ENCODE measurements around the gene TRIM37.
"Not testable (repeated sequence)": the region's sequence is repeated elsewhere in the genome, so short reads cannot be mapped to it uniquely, and the experiment has no call there.

Gene TRIM37

GRCh38 chr17:59106463-59107305 is at the start of gene TRIM37:
TRIM37 (minus strand) TSS chr17:59106880; CDS start chr17:59106461, 419 bp downstream.
- DNase-seq, result peak; percentile 99

- DNase-seq, result peak; percentile 99
These were observed 48.9 kb upstream of the TRIM37 start, which contains the start of gene PRR11 for GRCh38 chr17:59155439-59156177. PRR11 (plus strand) TSS chr17:59155746; CDS start chr17:59169753, 14,007 bp downstream.

- no peak for DNase-seq
These were observed 48.2 kb upstream of the TRIM37 start, which contains the start of gene SKA2 for GRCh38 chr17:59154721-59155438. SKA2 (minus strand) TSS chr17:59155186; CDS start chr17:59155163, 23 bp downstream.

- peak; percentile 37 for DNase-seq
These were observed 47.6 kb upstream of the TRIM37 start for GRCh38 chr17:59154292-59154720.

GRCh38 chr17:59152925-59153324 is 46.2 kb upstream of the TRIM37 start:
- no peak for DNase-seq

GRCh38 chr17:59151591-59151990 is 44.9 kb upstream of the TRIM37 start:
- DNase-seq, result no peak

- DNase-seq, result peak; percentile 15
These were observed 44.3 kb upstream of the TRIM37 start for GRCh38 chr17:59151006-59151405.

GRCh38 chr17:59149841-59150511 is 43.3 kb upstream of the TRIM37 start:
- peak; percentile 17 for DNase-seq

- no peak for DNase-seq
These were observed 42.4 kb upstream of the TRIM37 start for GRCh38 chr17:59149051-59149450.

- DNase-seq, result no peak
These were observed 39.0 kb upstream of the TRIM37 start for GRCh38 chr17:59145571-59146096.

GRCh38 chr17:59141860-59142259 is 35.2 kb upstream of the TRIM37 start:
- DNase-seq, result no peak

- no peak for DNase-seq
These were observed 33.3 kb upstream of the TRIM37 start for GRCh38 chr17:59139939-59140338.

- DNase-seq, result not testable (repeated sequence)
These were observed 31.7 kb upstream of the TRIM37 start for GRCh38 chr17:59138339-59138738.

- DNase-seq, result no peak
These were observed 24.5 kb upstream of the TRIM37 start for GRCh38 chr17:59131131-59131530.

GRCh38 chr17:59129814-59130213 is 23.1 kb upstream of the TRIM37 start:
- DNase-seq, result no peak

- DNase-seq, result no peak
These were observed 20.2 kb upstream of the TRIM37 start for GRCh38 chr17:59126809-59127417.

- DNase-seq, result no peak
These were observed 18.0 kb upstream of the TRIM37 start for GRCh38 chr17:59124665-59125064.

- DNase-seq, result no peak
These were observed 15.3 kb upstream of the TRIM37 start for GRCh38 chr17:59121901-59122480.

- DNase-seq, result no peak
These were observed 8.8 kb upstream of the TRIM37 start for GRCh38 chr17:59115474-59115873.

- DNase-seq, result no peak
These were observed 4.9 kb upstream of the TRIM37 start for GRCh38 chr17:59111539-59111938.

- no peak for DNase-seq
These were observed 4.3 kb upstream of the TRIM37 start for GRCh38 chr17:59110973-59111372.

All from CD4-positive, alpha-beta T cell treated with Interleukin-21 for 1 hour (primary cell).